DMS79 (cell line): Measurements from ENCODE around the gene KRT40.

Experiments
- DNase-seq: peaks from one replicate; lab custom pipeline; 2025; lab: John Stamatoyannopoulos, UW

KRT40 gene

DNA sequence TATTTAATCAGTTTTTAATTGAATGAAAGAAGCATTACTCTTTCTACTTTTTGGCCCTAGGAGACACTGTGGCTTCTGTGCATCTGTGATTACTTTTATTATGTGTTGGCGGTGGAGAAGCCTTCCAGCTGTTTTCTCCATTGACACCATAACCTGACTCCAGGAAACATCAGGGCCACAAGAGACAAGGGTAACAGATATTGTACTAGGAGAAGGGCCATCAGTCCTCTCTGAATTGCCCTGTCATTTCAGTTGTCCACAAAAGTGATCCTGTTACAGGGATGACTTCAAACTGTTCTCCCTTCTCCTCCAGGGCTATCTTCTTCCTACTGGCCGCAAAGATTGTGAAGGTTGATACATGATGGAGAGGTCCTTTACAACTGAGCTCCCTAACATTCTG lies 32.0 kb downstream of the KRT40 start:
- DNase-seq, result no peak

DNA sequence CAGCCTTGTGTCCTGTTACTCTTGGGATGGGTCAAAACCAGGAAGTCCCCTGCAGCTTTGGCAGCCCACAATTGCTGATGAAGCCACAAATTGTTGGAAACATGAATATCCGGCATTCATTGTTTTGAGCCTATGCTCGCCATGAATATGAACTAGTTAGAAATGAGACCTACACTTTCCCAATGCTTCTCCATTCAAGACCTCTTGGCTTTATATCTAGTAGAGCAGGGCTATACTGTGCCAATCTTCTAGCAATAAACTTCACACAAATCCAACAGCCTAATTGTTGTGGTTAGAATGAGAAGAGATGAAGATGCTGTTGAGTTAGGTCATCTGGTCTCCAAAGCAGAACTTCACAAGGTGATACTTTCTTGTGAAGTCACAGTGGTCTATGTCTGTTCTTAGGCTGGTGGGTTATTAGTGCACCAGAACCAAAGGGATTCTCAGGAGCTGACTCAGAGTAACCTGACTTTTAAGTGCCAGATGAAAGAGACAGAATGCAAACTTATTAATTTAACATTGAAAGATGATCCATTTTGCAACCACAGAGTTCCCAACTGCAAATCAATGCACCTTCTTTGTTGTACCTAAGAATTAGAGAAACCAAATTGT lies 33.0 kb downstream of the KRT40 start:
- DNase-seq, result no peak

- no peak for DNase-seq
Measured at GRCh38 chr17:40950176-40950575, 34.0 kb downstream of the KRT40 start.

GRCh38 chr17:40949418-40949817 lies 34.7 kb downstream of the KRT40 start:
- no peak for DNase-seq

GRCh38 chr17:40947929-40948328 lies 36.2 kb downstream of the KRT40 start:
- no peak for DNase-seq

DNA sequence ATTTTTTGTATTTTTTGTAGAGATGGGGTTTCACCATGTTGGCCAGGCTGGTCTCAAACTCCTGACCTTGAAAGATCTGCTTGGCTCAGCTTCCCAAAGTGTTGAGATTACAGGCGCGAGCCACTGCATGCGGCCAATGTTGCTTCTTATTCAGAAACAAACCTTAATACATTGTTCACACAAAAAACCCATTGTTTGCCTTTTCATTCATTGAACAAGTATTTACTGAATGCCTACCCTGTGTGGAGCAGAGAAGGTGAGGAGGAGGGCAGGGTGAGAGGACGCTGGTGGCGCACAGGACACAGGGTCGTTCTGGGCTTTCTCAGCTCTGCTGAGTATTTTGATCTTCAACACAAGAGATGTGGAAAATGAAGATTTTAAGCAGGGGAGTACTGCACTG lies 38.7 kb downstream of the KRT40 start:
- DNase-seq, result no peak

DNA sequence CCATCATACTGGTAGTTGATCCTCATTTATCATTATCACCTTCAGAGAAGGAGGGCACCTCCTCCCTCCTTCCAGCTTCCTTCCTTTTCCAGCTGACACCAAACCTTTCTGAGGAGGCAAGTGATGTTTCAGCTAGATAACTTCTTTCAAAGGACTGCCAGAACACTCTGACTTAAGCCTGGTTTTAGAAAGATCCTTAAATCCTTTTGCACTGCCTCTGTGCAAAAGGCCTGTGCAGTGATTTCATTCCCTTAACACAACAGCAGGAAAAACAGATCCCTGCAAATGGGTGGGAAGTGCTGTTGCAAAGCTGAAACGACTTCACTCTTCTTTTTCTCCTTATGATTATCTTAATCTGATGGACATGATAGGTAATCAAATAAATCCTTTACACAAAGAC lies 39.6 kb downstream of the KRT40 start:
- DNase-seq, result no peak

GRCh38 chr17:40942553-40942952 lies 41.6 kb downstream of the KRT40 start:
- DNase-seq, result no peak

- no peak for DNase-seq
Measured at GRCh38 chr17:40940266-40940665, 43.9 kb downstream of the KRT40 start.

DNA sequence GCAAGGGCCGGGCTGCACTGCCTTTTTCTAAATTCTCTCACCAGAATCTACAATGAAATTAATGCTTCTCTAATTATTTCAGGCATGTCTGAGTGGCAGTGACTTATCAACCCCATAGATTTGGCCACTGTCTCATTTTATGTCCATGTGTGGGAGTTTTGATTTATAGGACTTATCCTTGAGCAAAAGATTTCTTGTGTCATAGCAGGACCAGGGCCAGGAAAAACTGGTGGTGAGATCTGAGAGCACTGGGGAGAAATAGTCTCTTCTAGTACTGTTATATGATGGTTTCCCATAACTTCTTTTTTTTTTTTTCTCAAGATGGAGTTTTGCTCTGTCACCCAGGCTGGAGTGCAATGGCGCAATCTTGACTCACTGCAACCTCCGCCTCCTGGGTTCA lies 45.1 kb downstream of the KRT40 start:
- no peak for DNase-seq

- DNase-seq, result no peak
Measured at GRCh38 chr17:40937384-40937819, 46.7 kb downstream of the KRT40 start, which contains the start of gene KRT23. KRT23 (minus strand) TSS chr17:40937646; CDS start chr17:40936603, 1,043 bp downstream.

DNA sequence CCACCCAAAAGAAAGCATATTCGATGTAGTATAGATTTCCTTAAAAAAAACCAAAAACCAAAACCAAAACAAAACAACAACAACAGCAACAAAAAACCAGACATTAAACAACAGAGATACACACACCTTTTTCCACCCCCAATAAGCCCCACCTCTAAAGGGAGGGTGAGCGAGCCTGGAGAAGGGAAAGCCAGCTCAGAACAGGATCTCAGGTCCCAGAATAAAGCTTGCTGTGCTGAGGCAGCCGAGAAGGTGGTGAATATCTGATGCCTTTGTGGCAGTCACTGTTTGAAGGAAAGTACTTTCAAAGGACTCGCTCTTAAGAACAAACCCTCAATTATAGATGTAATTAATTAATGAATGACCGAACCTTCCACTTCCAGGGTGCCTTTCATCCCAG lies 47.1 kb downstream of the KRT40 start:
- DNase-seq, result no peak

- DNase-seq, result no peak
Measured at GRCh38 chr17:40936437-40936971, 47.6 kb downstream of the KRT40 start.

GRCh38 chr17:40935624-40936023 lies 48.5 kb downstream of the KRT40 start:
- no peak for DNase-seq

- no peak for DNase-seq
Measured at GRCh38 chr17:40932608-40933007, 51.5 kb downstream of the KRT40 start.

GRCh38 chr17:40931311-40931710 lies 52.8 kb downstream of the KRT40 start:
- no peak for DNase-seq
